Fibroblast of skin of right quadriceps (primary cell): ENCODE results near the gene CORO2B.

Experiments
- DNase-seq: peaks from one replicate; pipeline ENCODE4 v3.0.0-alpha.2; 2013

CORO2B gene

DNA sequence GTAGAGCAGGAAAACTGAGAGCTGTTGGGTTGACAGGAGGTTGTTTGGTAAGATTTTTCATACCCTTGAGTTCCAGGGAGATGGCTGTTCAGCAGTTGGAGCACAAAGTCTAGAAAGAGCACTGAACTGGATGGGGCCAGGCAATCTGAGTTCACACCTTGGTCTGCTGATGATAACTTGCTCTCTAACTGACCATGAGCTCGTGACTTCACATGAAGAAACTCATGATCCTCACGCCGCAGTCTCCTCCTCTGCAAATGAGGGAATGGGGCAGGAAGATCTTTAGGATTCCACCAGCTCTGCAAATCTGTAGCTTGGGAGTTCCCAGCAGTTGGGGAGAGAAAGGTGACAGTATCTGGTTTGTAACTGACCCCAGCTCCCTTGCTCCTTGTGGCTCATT, 33.7 kb downstream of the CORO2B start:
- DNase-seq, result no peak

DNA sequence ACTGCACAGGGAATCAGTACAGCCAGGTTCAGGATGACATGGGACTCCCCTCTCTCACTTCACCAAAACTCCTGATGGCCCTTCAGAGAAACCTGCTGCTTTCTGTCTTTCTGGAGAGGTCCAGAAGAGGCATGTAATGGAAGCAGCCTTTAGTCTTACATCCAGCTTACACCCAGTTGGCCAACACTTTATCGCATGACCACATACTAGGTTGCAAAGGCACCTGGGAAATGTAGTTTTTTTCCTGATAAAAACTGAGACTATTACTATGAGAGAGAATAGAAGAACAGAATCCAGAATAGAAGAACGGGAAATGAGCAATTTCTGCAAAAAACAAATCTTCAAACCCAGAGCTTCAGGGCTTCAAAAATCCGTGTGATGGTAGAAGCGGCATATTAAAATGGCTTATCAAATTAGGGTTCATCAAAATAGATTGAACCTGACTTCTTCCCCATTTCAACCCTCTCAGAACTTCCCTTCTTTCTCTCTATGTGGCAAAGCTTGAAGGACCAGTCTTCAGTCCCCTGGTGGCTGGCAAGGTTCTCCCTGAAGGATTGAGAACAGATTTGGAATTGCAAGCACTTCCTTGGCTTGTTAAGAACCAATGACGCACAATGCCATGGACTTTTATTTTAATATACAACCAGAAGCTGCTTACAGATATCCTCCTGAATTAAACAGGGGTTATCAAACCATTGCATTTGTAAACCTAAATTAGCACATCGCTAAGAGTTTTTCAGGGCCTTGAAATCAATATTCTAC, 34.4 kb downstream of the CORO2B start:
- no peak for DNase-seq

- DNase-seq, result no peak
Measured at GRCh38 chr15:68614286-68615035, 35.7 kb downstream of the CORO2B start.

- DNase-seq, result no peak
Measured at GRCh38 chr15:68615301-68615700, 36.5 kb downstream of the CORO2B start.

DNA sequence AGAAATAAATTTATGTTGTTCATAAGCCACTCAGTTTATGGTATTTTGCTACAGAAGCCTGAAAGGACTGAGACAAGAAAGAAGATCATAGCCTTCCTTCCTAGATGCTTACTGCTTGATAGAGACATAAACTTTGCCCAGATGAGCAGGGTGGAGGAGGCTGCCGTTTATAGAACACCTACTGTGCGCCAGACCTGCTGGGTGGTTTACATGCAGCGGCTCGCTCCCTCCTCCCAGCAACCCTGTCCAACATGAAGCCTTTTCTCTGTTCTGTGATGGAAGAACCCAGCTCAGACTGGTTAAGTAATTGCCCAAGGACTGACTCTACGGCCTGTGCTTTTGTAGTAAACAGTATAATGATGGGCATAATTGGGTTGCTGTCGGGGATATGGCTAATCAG, 37.0 kb downstream of the CORO2B start:
- no peak for DNase-seq

GRCh38 chr15:68616397-68616796, 37.6 kb downstream of the CORO2B start:
- no peak for DNase-seq

GRCh38 chr15:68617001-68617400, 38.2 kb downstream of the CORO2B start:
- no peak for DNase-seq

DNA sequence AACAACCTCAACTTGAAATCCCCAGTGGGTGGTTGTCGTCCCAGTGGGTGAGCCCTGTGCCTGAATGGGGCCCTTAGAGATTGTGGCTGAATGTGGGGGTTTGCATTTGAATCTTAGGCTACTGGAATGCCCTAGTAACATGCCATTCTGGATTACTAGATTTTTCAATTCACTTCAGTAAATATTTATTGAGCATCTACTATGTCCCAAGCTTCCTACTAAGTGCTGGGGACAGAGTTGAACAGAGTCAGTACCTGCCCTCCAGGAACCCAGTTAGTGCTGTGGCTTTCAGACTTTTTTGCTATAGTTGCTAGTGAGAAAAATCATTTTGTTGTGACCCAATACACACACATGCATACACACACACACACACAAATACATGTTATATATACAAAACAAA, 39.0 kb downstream of the CORO2B start:
- no peak for DNase-seq

DNA sequence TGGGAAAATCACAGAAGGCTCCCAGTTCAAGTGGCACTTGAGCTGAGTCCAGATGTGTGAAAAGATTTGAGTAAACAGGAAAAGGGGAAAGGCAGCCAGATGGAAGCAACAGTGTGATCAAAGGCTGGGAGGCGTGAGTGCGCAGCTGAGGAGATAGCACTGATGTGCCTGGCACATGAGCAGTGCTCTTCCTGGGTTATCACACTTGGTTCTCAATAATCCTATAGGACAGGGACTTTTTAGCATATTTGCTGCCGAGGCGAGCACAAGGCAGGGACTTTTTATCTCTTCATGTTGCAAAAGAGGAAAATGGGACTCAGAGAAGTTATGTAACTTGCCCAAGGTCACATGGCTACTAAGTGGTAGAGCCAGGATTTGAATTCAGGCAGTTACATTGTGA, 39.6 kb downstream of the CORO2B start:
- no peak for DNase-seq

DNA sequence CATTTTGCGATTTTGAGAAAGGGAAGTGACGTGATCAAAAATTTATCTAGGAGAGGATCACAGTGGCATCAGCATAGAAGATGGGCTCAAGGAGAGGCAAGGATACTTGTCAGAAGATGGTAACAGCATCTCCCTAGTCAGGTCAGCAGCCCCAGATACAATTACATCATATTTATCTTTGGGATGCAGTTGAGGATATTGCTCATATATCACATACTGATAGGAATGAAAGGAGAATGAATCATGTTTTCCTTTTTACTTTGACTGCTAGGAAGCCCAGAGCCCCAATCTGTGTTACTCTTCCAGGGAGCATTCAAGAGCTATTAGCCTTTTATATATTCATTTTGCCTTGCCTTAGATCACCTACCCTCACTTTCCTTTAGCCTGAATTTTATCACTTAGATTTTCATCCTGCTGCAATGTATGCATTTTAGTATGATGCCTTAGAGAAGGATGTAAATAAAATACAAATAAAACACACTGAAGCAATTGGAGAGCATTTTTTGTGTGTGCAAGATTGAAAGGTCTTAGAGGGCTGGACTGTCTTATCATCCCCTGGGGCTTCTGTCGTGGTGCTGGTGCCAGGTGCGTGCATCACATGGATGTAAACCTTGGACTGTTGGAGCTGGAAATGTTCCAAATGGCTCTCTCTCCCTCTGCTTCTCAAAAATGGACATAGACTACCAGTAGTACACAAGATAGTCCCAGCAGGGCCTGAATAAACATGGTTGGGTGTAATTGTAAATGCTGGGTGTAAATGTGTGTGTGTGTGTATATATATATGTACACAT, 40.3 kb downstream of the CORO2B start:
- peak; percentile 54 for DNase-seq

- DNase-seq, result peak; percentile 97
Measured at GRCh38 chr15:68620721-68621527, 42.1 kb downstream of the CORO2B start.

DNA sequence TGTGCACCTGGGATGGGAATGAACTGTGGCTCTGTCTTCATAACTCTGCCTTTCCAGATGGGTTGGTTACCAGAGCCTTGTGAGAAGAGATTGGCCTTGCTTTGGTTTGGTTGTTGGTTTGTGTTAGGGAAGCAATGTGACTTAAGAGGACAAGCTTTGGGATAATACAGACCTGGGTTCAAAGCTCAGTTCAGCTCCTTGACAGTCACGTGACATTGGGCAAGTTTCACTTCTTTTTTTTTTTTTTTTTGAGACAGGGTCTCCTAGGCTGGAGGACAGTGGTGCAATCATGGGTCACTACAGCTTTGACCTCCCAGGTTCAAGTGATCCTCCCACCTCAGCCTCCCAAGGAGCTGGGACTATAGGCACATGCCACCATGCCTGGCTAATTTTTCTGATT, 42.7 kb downstream of the CORO2B start:
- DNase-seq, result no peak

- DNase-seq, result no peak
Measured at GRCh38 chr15:68623301-68623892, 44.6 kb downstream of the CORO2B start.

DNA sequence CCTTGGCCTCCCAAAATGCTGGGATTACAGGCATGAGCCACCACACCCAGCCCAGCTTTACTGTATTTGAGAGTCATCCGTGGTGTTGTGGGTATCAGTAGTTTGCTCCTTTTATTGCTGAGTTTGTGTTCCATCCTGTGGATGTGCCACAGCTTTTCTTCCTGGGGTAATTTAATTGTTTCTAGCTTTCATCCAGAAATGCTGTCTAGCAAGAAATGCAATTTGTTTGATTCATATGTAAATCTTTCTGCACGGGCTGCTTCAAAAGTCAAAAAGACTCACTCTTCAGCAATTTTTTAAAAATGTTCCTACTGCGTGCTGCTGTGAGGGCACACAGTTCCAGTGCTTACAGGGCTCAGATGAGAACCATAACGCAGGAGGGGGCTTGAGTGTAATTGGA, 47.1 kb downstream of the CORO2B start:
- no peak for DNase-seq

- no peak for DNase-seq
Measured at GRCh38 chr15:68626283-68626682, 47.5 kb downstream of the CORO2B start.

DNA sequence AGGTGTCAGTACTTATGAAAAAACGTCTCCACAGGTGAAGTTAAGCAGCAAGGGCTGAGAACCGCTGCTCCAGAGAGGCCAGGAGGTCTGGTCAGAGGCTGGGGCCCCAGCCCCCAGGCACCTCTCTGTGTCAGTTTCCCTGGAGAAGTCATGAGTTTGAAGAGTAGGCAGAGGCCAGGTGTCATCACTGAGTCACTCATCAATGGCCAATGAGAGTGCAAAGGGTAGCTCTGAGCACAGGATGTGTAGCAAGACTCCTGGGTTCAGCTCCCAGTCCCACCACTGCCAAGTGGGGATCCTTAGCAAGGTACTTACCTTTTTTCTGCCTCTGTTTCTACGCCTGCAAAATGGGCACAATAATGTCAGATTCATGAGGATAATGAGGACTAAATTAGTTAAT, 47.9 kb downstream of the CORO2B start:
- no peak for DNase-seq

DNA sequence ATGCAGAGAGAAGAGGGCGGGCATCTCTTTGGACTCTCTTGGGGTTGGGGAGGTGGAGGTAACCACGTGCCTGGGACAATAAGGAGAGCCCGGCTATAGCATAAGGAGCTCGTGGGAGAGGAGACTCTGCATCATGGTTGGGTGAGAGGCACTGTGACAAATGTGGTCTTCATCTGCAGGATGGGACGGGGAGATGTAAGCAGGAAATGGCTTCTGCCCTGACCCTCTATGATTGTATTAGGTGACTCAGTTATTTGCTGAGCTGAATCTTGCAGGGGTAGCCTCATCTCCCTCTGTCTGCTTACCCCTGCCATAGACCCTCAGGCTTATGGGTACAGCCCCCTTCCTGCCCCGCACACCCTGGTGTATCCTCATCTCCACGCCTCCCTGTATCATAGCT, 48.7 kb downstream of the CORO2B start:
- no peak for DNase-seq

- no peak for DNase-seq
Measured at GRCh38 chr15:68627995-68628394, 49.2 kb downstream of the CORO2B start.

DNA sequence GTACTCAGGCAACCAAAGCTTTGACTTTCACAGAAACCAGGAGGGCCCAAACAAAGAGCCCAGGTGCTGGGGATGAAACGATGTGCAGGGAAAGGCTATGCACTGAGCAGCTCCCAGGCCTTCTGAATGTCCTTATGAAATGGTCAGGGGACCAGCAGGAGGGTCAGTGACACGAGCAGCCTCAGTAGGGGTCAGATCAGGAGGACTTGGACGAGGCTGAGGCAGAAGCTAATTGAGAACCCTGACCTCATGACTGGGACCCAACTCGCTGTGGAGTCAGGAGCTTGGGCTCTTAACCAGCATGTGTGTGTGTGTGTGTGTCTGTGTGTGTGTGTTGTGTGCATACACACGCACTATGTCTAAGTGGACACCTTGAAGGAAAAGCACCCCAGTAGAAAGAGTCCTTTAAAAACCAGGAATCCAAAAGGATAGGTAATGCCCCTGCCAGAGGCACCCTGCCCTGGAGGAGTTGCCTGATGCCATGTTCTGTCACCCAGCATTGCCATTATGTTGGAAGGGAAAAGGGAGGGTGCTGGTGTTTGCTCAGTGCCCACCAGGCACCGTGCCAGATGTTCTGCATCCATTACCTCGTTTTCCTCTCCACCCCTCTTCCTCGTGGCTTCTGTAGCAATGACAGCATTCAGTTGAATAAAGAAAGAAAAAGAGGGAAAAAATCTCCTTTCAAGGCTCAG, 50.9 kb downstream of the CORO2B start:
- DNase-seq, result no peak

GRCh38 chr15:68630211-68630555, 51.4 kb downstream of the CORO2B start:
- DNase-seq, result no peak

DNA sequence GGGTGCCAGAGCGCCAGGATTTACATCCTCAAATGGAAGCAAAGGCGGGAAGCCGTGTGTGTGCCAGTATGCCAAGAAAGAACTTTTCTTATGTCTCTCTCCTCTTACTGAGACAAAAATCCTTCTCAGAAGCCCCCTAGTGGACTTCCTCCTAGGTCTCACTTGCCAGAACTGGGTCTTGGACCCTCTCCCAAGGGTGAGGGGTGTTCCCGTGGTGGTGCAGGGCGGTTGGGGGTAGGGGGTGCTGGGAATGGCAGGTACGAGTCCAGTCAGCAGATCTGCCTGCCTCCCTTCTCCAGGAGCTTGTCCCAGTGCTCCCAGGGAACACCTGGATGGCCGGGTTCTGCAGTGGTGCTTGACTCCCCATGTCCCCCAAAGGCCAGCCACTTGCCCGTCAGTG, 52.0 kb downstream of the CORO2B start:
- DNase-seq, result no peak

DNA sequence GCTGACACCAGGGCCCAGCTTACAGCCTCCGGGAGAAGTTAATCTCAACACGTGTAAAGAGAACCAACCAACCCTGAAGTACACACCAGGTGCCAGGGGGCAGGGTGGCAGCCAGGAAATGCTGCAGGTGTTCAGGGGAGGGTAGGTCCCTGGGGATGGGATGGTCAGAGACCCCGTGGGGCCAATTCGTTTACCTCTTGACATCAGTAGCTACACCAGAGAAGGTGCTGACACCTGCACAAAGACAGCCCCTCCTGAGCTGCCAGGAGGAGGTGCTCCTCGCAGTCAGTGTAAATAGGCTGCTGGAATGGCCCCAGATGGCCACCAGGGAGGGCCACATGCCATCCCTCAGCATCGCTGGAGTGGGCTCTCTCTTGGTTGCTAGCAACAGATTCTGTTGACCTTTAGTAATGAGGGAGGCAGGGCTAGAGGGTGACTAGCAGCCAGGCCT, 52.8 kb downstream of the CORO2B start:
- DNase-seq, result no peak
